Kidney glomerular epithelial cell (primary cell): ENCODE data around the gene CCNY.

Experiments
- DNase-seq: peaks from one replicate; lab custom pipeline; 2025; lab: John Stamatoyannopoulos, UW

CCNY gene

DNA sequence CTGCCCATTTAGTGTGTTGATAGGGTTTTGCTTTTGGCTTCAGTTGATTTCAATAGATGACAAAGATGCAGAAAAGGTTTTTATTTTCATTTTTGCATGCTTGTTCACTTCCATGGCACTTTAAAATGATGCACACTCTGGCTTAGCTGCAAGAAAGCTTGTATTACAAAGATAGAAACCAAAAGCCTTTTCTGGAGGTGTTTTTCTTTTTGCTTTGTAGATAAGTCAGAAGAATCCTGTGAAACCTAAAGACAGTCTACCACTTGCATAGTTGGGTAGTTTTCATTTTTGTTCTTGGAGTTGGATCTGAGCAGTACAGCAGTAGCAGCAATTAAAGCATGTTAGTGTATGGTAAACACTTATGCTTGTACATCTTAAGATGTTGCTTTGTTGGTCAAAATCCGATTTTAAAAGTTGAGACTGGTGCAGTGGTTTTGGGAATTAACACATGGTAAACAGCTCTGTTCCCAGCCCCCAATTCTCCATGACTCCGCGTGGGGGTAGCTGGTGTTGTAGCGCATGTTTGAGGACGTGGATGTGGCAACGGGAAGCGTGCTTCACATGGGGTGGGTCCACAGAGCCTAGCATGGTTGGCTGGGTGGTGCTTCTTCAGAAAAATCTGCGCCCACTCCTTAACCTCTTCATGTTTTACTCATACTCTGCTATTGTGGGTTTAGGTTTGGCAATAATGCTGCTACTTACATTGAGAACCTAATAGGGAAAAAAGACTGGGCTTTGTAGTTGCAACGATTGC, 19.8 kb downstream of the CCNY start:
- DNase-seq: no peak

- no peak for DNase-seq
Observed at GRCh38 chr10:35356725-35357092, 20.4 kb downstream of the CCNY start.

DNA sequence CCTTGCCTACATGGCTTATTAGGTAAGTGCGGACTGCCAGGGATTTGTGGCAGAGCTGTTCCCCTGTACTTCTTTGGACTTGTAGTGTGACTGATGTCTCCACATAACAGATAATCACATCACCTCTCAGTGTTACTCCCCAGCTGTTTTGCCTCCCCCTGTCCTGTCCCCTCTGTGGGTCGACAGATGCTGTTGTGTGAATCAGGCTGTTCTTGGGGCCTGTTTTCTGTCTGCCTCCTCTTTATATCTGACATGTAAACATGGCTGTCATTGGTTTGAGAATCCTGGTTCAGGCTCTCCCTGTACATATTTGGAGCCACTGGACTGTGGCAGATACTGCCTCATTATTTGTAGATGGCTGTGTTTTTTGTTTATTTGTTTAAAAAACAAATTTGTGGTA, 22.7 kb downstream of the CCNY start:
- DNase-seq: no peak

DNA sequence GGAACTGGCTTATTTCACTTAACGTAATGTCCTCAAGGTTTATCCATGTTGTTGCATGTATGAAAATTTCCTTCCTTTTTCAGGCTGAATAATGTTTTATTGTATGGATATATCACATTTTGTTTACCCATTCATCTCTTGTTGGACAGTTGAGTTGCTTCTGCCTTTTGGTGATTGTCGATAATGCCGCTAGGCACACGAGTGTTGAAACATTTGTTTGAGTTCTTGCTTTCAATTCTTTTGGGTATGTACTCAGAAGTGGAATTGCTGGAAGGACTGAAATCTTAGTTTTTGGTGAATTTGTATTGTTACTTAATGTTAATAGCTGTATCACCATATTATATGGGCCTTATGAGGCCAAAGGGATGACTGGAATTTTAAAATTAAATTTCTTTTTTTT, 23.6 kb downstream of the CCNY start:
- DNase-seq: no peak

DNA sequence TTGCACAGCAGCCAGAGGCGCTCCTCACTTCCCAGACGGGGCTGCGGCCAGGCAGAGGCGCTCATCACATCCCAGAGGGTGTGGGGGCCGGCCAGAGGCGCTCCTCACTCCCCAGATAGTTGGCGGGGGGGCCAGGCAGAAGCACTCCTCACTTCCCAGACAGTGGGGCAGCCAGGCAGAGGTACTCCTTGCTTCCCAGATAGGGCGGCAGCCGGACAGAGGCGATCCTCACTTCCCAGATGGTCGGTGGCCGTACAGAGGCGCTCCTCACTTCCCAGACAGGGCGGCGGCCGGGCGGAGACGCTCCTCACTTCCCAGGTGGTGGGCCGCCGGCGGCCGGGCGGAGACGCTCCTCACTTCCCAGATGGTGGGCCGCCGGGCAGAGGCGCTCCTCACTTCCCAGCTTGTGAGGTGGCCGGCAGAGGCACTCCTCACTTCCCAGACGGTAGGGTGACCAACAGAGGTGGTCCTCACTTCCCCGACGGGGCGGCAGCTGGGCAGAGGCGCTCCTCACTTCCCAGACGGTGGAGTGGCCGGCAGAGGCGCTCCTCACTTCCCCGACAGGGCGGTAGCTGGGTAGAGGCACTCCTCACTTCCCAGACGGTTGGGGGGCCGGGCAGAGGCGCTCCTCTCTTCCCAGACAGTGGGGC, 26.5 kb downstream of the CCNY start:
- no peak for DNase-seq

DNA sequence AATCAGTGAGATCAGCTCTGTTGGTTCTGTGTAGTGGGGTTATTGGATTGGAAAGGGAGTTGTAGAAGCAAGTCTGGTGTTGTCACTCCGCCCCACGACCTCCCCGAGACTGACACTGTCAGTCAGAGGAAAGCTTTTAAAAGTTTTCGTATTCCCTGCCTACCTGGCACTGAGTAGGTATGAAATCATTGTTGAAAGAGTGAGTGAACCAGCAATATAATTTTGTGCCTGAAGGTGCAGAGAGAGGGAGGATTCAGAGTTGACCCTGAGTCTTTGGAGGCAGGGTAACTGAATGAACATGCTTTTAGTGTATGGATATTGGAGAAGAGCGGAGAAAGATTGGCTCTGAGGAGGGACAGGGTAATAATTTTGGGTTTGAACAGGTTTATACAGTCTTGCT, 27.3 kb downstream of the CCNY start:
- no peak for DNase-seq

GRCh38 chr10:35364808-35365207, 28.5 kb downstream of the CCNY start:
- DNase-seq: no peak

DNA sequence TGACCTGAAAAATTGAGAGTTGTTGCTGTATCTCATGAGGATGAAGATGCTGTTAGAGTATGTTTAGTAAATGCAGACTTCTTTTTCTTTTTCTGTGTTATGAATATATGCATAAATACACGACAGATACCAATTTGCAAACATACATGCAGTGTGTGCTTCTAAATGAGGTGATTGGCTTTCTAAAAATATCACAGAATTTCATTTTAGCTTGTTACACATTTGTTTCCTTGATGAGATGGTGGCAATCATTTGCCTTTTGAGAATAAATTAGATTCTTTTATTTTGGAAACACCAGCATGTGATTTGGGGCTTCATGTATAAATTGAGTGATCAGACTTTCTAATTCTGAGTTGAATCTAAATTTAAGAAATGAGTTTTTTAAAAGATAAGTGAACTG, 29.7 kb downstream of the CCNY start:
- no peak for DNase-seq

DNA sequence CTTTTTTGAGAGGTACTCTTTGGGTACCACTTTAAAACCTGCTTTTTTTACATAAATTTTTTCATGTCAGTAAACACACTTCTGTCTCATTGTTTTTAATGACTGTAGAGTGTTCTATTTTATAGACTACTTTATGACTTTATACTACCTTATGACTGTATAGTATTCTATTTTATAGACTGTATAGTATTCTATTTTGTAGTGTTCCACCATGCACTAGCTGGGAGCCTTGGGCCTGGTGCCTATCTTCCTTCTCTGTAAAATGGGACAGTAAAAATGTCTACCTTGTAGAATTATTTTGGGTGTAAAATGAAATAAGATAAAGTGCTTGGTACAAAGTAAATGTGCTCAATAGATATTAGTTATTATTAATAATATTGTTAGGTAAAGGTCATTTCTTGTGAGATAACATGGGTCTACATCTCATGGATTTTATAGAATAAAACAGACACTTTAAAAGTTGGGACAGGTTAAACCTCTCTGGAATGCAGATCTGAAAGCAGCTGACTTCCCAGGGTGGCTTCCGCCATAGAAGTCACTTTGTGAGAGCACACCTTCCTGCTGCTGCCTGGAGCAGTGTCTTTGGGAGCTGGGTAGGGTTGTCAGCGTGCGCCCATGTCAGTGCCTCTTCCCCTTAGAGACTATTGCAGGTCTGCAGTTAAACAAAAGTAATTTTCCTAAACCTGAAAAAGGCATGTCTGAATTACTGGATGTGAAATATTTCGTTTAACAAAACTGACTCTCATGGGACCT, 31.0 kb downstream of the CCNY start:
- DNase-seq: no peak

- DNase-seq: no peak
Observed at GRCh38 chr10:35367982-35368381, 31.7 kb downstream of the CCNY start.

DNA sequence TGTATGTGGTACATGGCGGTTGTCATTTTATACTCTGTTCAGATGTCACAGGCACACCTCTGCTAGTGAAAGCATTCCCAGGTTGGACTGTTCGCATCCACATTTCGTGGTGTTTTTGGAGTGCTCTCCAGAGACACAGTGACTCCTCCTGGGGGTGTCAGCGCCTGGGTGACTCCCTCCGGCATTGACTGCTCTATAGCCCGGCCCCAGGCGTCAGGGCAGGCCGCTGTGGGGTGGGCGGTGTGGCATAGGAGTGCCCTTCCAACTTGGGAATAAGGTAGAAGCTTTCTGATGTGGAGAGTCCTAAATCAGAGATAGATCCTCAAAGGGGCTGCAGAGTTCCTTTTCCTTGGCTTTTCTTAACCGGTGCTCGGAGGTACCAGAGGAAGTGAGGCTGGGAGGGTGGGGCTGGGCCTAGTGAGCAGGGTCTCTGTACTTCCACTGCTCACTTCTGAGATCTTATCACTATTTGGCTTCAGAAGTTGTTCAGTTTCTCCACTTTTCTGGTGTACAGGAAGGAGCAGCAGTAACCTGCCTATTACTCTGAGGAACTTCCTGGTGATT, 32.3 kb downstream of the CCNY start:
- DNase-seq: no peak

- no peak for DNase-seq
Observed at GRCh38 chr10:35369049-35369611, 32.8 kb downstream of the CCNY start.

DNA sequence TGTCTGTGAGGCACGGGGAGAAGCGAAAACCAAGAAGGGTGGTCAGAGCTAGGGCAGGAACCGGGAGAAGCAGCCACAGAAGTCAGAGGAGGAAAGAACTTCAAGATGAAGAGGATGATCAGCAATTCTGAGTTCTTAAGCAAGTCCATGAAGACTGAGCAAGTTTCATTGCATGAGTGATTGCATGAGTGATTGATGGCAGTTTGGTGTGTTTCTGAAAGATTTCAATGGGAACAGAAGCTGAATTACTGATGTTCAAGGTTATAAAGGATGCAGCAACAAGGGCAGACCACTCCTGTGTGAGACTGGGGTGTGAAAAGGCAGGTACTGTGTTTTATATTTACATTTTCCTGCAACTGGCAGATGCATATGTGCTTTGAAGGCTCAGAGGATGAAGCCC, 35.4 kb downstream of the CCNY start:
- DNase-seq: no peak

DNA sequence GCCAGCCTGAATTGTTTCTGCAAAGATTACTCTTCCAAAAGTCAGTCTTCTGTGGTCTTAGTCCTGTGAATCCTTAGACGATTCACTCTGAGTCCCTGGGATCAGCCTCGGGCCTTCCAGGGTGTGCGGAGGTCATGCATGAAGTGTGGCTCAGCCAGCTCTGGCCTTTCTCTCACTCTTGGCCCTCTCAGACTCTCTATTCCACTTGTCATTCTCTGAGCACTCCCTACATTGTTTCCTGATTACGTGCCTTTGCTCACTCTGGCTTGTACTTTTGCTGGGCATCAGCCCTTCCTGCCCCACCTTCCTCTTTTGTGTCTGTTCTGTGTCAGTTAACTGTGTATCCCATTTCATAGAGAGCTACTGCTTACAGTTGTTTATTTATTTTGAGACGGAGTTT, 36.0 kb downstream of the CCNY start:
- DNase-seq: peak; percentile 66

GRCh38 chr10:35375091-35375765, 38.9 kb downstream of the CCNY start:
- no peak for DNase-seq

GRCh38 chr10:35377050-35377728, 40.9 kb downstream of the CCNY start:
- no peak for DNase-seq

GRCh38 chr10:35378541-35379210, 42.4 kb downstream of the CCNY start:
- DNase-seq: no peak

DNA sequence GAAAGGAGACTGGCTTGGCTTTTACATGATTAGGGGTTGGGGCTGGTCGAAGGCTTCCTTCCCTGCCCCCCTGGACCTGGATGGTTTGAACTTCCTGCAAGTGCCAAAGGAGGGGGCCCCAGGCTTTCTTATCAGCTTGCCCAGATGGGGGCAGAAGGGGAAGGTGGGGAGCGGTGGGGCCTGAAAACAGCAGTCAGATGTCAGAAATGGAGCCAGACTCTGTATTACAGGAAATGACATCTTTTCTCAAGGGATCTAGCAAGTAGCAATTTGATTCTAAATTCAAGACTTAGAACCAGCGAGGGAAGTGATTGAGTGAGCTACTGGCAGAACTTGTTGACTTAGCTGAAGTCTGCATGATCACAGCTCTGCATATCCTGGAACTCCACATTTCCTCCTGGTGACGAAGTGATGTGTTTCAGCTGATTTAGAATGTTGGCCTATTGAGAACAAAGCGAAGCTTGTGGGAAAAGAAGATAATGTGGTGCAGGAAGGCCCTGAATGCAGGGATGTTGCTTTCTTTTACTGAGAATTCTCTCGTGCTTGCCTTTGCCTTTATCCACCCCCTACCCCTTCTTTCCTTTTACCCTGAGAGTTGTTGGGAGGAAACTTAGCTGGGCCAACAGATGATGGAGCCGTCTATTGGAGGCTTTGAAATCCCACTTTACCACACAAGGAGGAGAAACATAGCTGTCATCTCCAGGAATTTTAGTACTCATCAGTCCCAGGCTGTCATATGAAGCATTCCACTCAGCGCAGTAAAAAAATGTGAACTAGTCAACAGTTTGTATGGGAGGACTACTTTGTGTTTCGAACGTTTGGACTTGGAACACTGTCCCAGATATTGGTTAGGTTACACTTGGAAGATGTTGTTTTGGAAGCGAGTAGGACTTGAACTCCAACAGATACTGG, 43.2 kb downstream of the CCNY start:
- DNase-seq: no peak

DNA sequence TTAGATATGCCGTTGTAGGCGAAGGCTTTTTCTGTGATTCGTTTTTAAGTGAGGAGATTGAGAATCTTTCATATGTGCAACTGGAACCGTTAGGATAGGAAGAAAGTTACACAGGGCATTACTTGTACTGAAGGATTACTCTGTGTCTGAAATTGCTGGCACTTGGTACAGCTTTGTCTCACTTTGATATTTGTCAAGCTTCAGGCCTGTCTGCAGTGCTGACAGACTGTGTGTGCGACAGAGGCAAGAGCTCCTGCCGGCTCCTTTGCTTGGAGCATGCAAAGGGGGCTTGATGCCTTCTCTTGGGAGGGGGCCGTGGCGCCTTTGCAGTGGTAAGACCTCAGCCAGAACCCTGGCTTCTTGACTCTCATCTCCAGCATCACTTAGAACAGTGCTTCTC, 45.8 kb downstream of the CCNY start:
- no peak for DNase-seq
